CD1c-positive myeloid dendritic cell (primary cell): ENCODE results near the gene SLCO2A1.
"Not testable (repeated sequence)": the region's sequence is repeated elsewhere in the genome, so short reads cannot be mapped to it uniquely, and the experiment has no call there.

Source experiments
- DNase-seq: peaks from one replicate; pipeline ENCODE4 v3.0.0-alpha.2; 2016; ENCODE audit errors: extremely low spot score

The SLCO2A1 gene

GRCh38 chr3:134029734-134030378 is at the start of gene SLCO2A1:
Gene SLCO2A1 (minus strand): TSS chr3:134029925. CDS start chr3:134029802, 123 bp downstream.
- no peak for DNase-seq

DNA sequence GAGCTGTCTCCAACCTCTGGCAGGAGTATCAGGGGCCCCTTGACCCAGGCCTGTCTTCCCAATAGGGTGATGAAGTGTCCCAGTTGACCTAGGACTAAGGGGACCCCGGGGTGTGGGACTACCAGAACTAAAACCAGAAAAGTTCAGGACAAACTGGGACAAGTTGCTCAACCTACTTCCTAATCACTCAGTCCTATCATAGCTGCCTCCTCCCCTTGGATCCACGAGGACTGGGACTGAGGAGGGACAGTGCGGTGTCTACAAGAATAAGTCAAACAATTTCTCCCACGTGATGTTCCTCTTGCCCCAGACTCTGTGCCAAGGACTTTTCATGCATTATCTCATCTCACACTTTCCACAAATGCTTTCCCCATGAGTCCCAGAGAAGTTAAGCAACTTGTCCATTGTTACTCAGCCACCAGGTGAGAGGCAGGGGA is 49.4 kb upstream of the SLCO2A1 start:
- DNase-seq: no peak

- DNase-seq: no peak
These were observed 48.6 kb upstream of the SLCO2A1 start for GRCh38 chr3:134078169-134078831.

- no peak for DNase-seq
These were observed 48.0 kb upstream of the SLCO2A1 start for GRCh38 chr3:134077649-134078161.

- no peak for DNase-seq
These were observed 47.1 kb upstream of the SLCO2A1 start for GRCh38 chr3:134076851-134077250.

GRCh38 chr3:134075846-134076245 is 46.1 kb upstream of the SLCO2A1 start:
- DNase-seq: no peak

- no peak for DNase-seq
These were observed 45.8 kb upstream of the SLCO2A1 start for GRCh38 chr3:134075568-134075825.

- no peak for DNase-seq
These were observed 45.3 kb upstream of the SLCO2A1 start for GRCh38 chr3:134074790-134075567.

- no peak for DNase-seq
These were observed 44.5 kb upstream of the SLCO2A1 start for GRCh38 chr3:134074001-134074789.

GRCh38 chr3:134073583-134073945 is 43.8 kb upstream of the SLCO2A1 start:
- DNase-seq: no peak

DNA sequence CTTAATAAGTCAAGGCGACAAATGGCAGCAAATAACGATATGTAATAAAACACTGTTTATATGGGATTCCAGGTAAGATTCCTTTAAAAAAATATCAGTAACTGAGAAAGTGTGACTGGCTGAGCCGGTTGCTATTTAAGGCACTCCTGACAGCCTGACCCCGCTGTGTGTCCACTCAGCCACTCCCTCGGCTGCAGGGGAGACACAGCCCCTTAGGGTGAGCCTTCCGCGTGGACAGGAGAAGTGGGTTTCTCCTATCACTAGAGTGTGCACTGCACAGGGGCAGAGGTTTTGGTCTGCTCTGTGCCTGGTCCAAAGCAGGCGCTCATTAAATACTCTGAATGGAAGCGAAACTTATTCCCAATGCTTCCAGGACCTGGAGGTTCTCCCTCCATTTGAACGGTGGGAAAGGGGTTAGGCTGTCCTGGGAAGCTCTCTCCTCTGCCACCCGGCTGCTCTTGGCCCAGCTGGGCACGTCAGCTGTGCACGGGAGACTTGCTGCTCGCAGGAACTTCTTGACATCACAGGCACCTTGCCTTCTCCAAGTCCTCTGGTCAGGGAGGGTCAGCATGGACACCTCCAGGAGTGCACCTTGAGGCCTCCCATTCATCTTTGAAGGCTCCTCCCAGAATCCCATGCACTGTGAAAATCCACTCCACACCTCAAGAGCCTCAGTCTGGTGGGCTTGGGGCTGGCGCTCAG is 43.3 kb upstream of the SLCO2A1 start:
- no peak for DNase-seq

DNA sequence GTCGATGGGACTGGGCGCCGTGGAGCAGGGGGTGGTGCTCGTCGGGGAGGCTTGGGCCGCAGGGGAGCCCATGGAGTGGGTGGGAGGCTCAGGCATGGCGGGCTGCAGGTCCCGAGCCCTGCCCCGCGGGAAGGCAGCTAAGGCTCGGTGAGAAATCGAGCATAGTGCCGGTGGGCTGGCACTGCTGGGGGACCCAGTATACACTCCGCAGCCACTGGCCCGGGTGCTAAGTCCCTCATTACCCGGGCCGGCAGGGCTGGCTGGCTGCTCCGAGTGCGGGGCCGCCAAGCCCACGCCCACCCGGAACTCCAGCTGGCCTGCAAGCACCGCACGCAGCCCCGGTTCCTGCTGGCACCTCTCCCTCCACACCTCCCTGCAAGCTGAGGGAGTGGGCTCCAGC is 40.6 kb upstream of the SLCO2A1 start:
- DNase-seq: not testable (repeated sequence)

DNA sequence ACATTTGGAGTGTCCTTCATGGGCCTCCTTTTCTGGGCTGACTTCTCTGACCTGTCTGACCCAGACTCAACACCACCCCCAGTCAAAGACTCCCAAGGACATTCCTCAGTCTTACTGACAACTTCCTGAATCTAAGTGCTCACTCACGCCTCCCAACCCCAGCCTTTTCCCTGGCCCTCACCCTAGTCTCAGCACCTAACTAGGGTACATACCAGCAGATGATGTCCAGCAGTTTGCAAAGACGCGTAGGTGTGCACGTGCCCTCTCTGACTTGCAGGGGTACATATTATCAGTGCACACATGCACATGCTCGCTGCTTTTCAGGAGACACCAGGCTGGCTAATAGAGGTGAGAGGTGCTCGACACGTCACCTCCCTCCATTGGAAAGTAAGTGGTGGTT is 38.7 kb upstream of the SLCO2A1 start:
- no peak for DNase-seq

- DNase-seq: no peak
These were observed 37.9 kb upstream of the SLCO2A1 start for GRCh38 chr3:134067531-134068161.

DNA sequence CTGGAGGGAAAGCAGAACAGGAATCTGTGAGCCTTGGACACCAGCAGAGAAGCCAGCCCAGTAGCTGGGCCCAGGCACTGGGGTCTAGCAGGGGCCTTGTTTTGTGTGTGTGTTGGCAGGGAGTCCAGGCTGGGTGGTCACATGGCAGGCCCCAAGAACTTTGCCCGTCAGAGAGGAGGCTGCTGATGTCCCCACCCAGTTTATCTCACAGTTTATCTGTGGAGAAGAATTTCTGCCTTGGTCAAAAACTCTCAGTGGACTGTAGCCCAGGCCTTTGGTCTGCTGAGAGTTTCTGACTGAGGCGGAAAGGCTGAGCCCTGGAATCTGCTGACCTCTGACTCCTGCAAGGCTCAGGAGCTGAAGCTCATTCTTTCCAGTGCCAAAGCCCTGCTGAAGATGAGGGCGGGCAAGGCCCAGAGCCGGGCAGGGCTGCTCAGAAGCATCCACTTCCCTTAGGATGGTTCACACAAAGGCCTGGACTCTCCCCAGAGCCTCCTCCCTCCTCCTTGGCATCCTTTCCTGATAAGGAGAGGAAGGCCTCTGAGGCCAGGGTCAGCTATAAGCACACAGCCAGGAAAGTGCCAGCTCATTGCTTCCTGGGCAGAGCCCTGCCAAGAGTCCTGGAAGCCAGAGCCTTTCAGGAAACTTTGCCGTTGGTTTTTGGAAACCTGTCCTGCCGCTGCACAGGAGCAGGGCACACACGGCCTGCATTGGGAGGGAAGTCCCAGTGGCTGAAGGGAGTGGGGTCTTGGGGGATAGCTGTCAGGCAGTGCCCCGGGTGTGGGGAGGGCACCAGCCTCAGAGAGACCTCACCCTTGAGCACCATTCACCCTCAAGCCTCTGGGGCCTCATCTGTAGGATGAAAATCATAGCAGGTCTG is 37.2 kb upstream of the SLCO2A1 start:
- no peak for DNase-seq

GRCh38 chr3:134066158-134066541 is 36.4 kb upstream of the SLCO2A1 start:
- DNase-seq: no peak

GRCh38 chr3:134065252-134066157 is 35.8 kb upstream of the SLCO2A1 start:
- no peak for DNase-seq

DNA sequence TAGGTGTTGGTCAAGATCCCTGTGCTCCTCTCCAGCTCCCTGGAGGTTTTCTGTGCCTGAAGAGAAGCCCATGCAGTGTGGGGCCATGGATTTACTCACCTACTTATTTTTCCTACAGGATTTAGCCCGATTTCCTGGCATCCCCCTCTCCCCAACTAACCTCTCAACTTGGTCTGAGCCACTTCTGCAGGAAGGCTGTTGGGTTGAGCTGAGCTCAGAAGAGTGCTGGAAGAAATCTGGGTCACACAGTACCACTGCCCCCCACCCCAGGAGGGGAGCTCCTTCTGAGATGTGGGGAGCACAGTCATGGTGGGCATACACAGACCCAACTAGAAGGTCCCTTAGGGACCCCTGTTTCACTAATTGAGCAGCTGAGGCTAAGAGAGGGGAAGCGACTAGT is 34.4 kb upstream of the SLCO2A1 start:
- no peak for DNase-seq

GRCh38 chr3:134061401-134061800 is 31.7 kb upstream of the SLCO2A1 start:
- DNase-seq: no peak
